ENCODE measurements around the gene VAV2.
"Not testable (repeated sequence)": the region's sequence is repeated elsewhere in the genome, so short reads cannot be mapped to it uniquely, and the experiment has no call there.

Gene VAV2

GRCh38 chr9:133760713-133761290 lies 231.3 kb downstream of the VAV2 start:
- no peak for DNase-seq

- no peak for DNase-seq
These were observed 232.2 kb downstream of the VAV2 start for GRCh38 chr9:133759946-133760345.

GRCh38 chr9:133759146-133759900 lies 232.8 kb downstream of the VAV2 start:
- no peak for DNase-seq

GRCh38 chr9:133758228-133758627 lies 233.9 kb downstream of the VAV2 start:
- DNase-seq: no peak

GRCh38 chr9:133754688-133755227 lies 237.4 kb downstream of the VAV2 start:
- DNase-seq: no peak

GRCh38 chr9:133754187-133754586 lies 237.9 kb downstream of the VAV2 start:
- DNase-seq: no peak

- no peak for DNase-seq
These were observed 239.2 kb downstream of the VAV2 start for GRCh38 chr9:133752739-133753446.

GRCh38 chr9:133750982-133751649 lies 241.0 kb downstream of the VAV2 start:
- DNase-seq: no peak

- DNase-seq: no peak
These were observed 244.8 kb downstream of the VAV2 start for GRCh38 chr9:133747309-133747708.

GRCh38 chr9:133744528-133744927 lies 247.6 kb downstream of the VAV2 start:
- DNase-seq: not testable (repeated sequence)

GRCh38 chr9:133742849-133743444 lies 249.2 kb downstream of the VAV2 start:
- DNase-seq: peak; percentile 64

- no peak for DNase-seq
These were observed 249.9 kb downstream of the VAV2 start for GRCh38 chr9:133742251-133742650.

GRCh38 chr9:133741716-133742115 lies 250.4 kb downstream of the VAV2 start:
- no peak for DNase-seq

GRCh38 chr9:133740911-133741310 lies 251.2 kb downstream of the VAV2 start:
- DNase-seq: no peak

GRCh38 chr9:133739408-133740280 lies 252.5 kb downstream of the VAV2 start:
- no peak for DNase-seq

GRCh38 chr9:133738640-133739225 lies 253.4 kb downstream of the VAV2 start:
- DNase-seq: no peak

- peak; percentile 33 for DNase-seq
These were observed 254.1 kb downstream of the VAV2 start, which contains the start of gene SARDH for GRCh38 chr9:133737774-133738639. Gene SARDH (minus strand): TSS chr9:133738352. CDS start chr9:133734173, 4,179 bp downstream.

- DNase-seq: no peak
These were observed 254.9 kb downstream of the VAV2 start for GRCh38 chr9:133737071-133737773.

- DNase-seq: no peak
These were observed 256.2 kb downstream of the VAV2 start for GRCh38 chr9:133735931-133736330.

GRCh38 chr9:133735415-133735775 lies 256.7 kb downstream of the VAV2 start:
- no peak for DNase-seq
